C4-2B (cell line): ENCODE results near the gene SKIC3.

ENCODE experiments used
- H3K27ac ChIP-seq: fragments of 450-650 bp; 2 replicates; pipeline ENCODE4 v1.5.1; 2017
- CTCF ChIP-seq: fragments of 450-650 bp; conservative IDR thresholded peaks from 2 replicates; pipeline ENCODE4 v1.5.1; 2017; ENCODE audit warnings: mild to moderate bottlenecking
- ZFX ChIP-seq: fragments of 450-650 bp; IDR thresholded peaks from 2 replicates; pipeline ENCODE4 v1.6.1; 2017

SKIC3 gene

GRCh38 chr5:95581576-95581975, 26.8 kb upstream of the SKIC3 start:
- TF ChIP-seq CTCF: no peak
- no peak for TF ChIP-seq ZFX
- no peak overlapping the region for H3K27ac ChIP-seq

- TF ChIP-seq CTCF: no peak
- TF ChIP-seq ZFX: no peak
Measured at GRCh38 chr5:95572016-95572415, 17.2 kb upstream of the SKIC3 start.

GRCh38 chr5:95565280-95565920, 10.6 kb upstream of the SKIC3 start:
- H3K27ac ChIP-seq: no peak overlapping the region
- TF ChIP-seq ZFX (no peak), CTCF (no peak)

More at GRCh38 chr5:95572016-95572415, 17.2 kb upstream of the SKIC3 start:
- H3K27ac ChIP-seq: no peak overlapping the region

- no peak for TF ChIP-seq ZFX
- TF ChIP-seq CTCF: no peak
- H3K27ac ChIP-seq: no peak overlapping the region
Measured at GRCh38 chr5:95564450-95564849, 9.7 kb upstream of the SKIC3 start.

GRCh38 chr5:95563367-95563766, 8.6 kb upstream of the SKIC3 start:
- no peak overlapping the region for H3K27ac ChIP-seq
- no peak for TF ChIP-seq CTCF
- no peak for TF ChIP-seq ZFX

- no peak overlapping the region for H3K27ac ChIP-seq
- TF ChIP-seq ZFX: no peak
- TF ChIP-seq CTCF: no peak
Measured at GRCh38 chr5:95562282-95562681, 7.5 kb upstream of the SKIC3 start.

- no peak overlapping the region for H3K27ac ChIP-seq
- TF ChIP-seq CTCF (no peak), ZFX (no peak)
Measured at GRCh38 chr5:95557841-95558240, 3.1 kb upstream of the SKIC3 start.
